ENCODE results near the gene NDUFS8.

GRCh38 chr11:68027667-68028066 lies 2.8 kb upstream of the NDUFS8 start:
- TF ChIP-seq POLR2A (IDR thresholded peaks at IDR 0.05; ENCODE audit: low read depth, low read length): no peak
- no peak for TF ChIP-seq POLR2AphosphoS5 (IDR thresholded peaks at IDR 0.05; ENCODE audit: low read depth, low read length)
- no peak for TF ChIP-seq TAF1 (IDR thresholded peaks at IDR 0.05; ENCODE audit: low read depth, low read length)
- TF ChIP-seq SPI1 (IDR thresholded peaks at IDR 0.05; ENCODE audit: low read depth, low read length): no peak
